LNCaP clone FGC (cell line): ENCODE results near the gene PLEKHH2.

ENCODE experiments used
- DNase-seq: peaks from one replicate; pipeline ENCODE4 v3.0.0-alpha.2; 2011; ENCODE audit warnings: low read depth
- H3K4me3 ChIP-seq: 2 replicates; pipeline ENCODE4 v1.5.1; 2011; ENCODE audit warnings: mild to moderate bottlenecking, low read depth, low read length, control low read depth
- TF ChIP-seq, protein P1 (sequence below): IDR thresholded peaks from 2 replicates; pipeline ENCODE4 v1.5.1; 2012; ENCODE audit warnings: mild to moderate bottlenecking; ENCODE audit not compliant: control insufficient read depth, insufficient read depth; ENCODE audit errors: extremely low read depth

The PLEKHH2 gene

DNA sequence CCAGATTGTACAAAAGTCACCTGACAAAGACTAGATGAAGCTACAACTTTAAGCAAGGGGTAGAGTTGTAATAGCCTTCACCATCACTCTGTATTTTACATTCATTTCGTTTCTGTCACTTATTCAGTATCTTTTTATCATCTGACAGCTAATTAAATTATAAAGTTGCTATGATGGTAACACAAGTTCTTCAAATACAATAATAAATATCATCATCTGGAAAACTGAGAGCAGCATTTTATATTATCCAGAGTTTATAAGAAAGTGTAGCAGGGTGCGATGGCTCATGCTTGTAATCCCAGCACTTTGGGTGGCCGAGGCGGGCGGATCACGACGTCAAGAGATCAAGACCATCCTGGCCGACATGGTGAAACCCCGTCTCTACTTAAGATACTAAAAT lies 157.9 kb downstream of the PLEKHH2 start:
- TF ChIP-seq, protein P1, sequence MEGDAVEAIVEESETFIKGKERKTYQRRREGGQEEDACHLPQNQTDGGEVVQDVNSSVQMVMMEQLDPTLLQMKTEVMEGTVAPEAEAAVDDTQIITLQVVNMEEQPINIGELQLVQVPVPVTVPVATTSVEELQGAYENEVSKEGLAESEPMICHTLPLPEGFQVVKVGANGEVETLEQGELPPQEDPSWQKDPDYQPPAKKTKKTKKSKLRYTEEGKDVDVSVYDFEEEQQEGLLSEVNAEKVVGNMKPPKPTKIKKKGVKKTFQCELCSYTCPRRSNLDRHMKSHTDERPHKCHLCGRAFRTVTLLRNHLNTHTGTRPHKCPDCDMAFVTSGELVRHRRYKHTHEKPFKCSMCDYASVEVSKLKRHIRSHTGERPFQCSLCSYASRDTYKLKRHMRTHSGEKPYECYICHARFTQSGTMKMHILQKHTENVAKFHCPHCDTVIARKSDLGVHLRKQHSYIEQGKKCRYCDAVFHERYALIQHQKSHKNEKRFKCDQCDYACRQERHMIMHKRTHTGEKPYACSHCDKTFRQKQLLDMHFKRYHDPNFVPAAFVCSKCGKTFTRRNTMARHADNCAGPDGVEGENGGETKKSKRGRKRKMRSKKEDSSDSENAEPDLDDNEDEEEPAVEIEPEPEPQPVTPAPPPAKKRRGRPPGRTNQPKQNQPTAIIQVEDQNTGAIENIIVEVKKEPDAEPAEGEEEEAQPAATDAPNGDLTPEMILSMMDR: no peak
- no peak for DNase-seq

DNA sequence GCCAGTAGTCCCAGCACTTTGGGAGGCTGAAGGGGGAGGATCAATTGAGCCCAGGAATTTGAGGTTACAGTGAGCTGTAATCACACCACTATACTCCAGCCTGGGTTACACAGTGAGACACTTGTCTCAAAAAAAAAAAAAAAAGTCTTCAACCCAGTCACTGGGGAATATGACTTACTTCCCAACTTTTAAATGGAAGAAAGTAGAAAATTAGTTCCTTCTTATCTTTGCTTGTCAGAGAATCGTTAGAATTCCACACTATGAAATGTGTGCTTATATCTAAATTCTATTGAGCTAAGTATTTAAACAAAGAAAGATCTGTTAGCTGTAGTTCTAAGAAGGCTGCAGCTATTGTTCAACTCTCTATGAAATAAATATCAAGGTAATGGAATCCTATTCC lies 159.1 kb downstream of the PLEKHH2 start:
- DNase-seq: no peak
- TF ChIP-seq, protein P1: no peak
- no peak overlapping the region for H3K4me3 ChIP-seq

More for the DNA sequence above, 157.9 kb downstream of the PLEKHH2 start:
- H3K4me3 ChIP-seq: no peak overlapping the region

DNA sequence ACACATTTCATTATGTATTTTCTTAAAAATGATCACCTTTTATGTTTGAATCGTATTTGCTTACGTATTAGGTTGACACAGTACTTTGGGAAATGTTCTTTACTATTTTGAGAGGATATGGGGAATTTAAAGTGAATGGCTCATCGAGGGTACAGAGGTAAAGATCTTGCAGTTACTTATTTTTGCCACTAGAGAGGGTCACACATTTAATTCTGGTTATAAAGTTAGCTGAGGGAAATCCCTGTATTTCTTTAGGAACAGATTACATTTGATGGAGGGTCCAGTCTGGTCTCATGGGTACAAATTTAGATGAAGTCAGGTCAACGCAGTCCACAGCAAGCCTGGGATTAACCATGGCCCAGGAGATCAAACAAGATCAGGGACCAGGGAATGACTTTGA lies 161.2 kb downstream of the PLEKHH2 start:
- no peak for DNase-seq
- no peak overlapping the region for H3K4me3 ChIP-seq
- TF ChIP-seq, protein P1: no peak

DNA sequence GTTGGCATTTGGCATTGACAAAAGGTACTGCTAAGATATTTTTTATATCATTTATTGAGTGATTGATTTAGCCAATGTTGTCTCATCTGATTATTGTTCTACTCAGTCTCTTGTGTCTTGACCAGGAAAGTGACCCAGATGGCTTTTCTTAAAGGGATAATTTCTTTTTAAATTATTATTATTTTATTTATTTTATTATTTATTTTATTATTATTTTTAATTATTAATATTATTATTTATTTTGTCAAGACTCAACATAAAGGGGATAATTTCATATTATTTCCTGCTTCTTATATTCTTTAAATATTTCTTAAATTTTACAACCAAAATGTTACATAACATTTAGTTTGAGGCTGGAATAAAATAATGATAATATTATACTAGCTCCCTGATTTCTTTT lies 163.8 kb downstream of the PLEKHH2 start:
- H3K4me3 ChIP-seq: no peak overlapping the region
- TF ChIP-seq, protein P1: no peak
- no peak for DNase-seq

DNA sequence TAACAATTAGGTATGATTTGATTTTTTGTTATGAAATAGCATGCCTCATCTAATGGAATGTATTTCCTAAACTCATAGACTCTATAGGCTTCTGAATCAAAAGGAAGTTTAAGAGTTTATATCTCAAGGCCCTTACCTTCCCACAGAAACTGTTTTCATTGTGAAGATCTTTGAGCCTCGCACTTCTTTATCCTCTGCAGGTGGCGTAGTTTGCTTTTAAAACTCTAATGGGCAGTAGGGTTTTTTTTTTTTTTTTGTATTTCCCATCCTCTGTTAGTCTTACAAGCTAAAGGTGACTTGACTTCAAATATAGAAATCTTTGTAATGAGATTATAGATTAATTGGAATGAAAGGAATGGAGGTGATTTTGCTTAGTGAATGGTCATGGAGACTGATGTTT lies 165.1 kb downstream of the PLEKHH2 start:
- H3K4me3 ChIP-seq: no peak overlapping the region
- DNase-seq: no peak
- TF ChIP-seq, protein P1: no peak

DNA sequence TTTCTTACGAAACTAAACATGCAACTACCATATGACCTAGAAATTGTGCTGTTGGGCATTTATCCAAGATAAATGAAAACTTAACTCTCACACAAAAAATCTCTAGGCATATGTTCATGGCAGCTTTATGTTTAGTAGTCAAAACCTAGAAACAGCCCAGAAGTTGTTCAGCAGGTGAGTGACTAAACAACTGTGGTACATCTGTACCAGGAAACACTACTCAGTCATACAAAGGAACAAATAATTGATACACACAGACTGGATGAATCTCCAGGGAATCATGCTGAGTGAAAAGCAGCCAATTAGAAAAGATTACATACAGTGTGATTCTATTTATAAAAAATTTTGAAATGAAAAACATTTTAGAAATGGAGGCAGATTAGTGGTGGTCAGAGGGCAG lies 166.1 kb downstream of the PLEKHH2 start:
- TF ChIP-seq, protein P1: no peak
- no peak for DNase-seq
- H3K4me3 ChIP-seq: no peak overlapping the region

DNA sequence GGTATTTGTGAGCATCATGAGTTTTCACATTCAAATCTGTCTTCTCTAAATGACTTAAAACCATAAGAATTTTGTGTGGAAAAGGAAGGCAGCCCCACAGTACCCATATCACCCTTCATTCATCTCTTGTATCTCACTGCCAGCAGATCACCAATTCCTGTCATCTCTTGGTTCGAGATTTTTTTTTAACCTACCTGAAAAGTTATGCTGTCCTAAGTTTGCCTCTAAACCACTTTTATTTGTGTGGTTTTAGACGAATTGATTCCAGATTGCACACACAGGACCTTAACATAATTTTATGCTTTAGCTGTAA lies 169.6 kb downstream of the PLEKHH2 start:
- TF ChIP-seq, protein P1: no peak
- DNase-seq: no peak

More for the DNA sequence above, 169.6 kb downstream of the PLEKHH2 start:
- H3K4me3 ChIP-seq: no peak overlapping the region
